Measurements from ENCODE around the gene VWA8.
"Not testable (repeated sequence)": the region's sequence is repeated elsewhere in the genome, so short reads cannot be mapped to it uniquely, and the experiment has no call there.

Gene VWA8

DNA sequence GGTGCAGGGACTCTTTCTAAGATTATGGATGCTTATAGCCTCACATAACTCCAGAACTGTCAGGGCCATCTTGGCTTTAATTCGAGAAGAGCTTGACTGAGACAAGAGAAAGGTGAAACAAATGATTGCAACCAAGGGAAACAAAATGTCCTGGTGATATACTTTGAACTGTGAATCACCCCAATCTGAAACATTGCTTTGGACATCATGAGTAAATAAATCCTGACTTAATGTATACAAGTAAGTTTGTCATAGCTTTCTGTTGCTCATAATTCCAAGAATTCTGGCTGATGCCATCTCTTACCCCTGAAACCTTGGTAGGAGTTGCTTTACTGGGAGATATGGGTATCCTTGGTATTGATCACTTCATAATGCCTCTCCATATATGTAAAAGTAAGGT lies 5.8 kb upstream of the VWA8 start:
- no peak for DNase-seq (ENCODE audit: low read depth)

DNA sequence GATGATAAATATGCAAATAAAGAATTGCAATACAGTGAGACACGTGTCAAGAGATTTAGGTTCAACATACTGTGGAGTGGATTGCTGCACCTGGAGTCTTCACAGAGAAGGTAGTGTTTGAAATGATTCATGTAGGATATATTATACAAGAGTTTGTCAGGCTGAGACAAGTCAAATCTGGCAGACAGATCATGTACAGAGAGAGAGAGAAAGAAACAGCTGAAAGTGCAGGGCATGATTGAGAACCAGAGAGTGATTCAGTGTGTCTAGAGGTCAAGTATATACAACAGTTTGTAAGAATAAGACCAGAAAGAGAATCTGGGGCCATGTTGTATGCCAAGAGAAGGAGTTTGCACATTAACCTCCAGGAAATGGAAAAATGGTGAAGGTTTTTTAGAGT lies 2.1 kb upstream of the VWA8 start:
- no peak for DNase-seq (ENCODE audit: low read depth)

DNA sequence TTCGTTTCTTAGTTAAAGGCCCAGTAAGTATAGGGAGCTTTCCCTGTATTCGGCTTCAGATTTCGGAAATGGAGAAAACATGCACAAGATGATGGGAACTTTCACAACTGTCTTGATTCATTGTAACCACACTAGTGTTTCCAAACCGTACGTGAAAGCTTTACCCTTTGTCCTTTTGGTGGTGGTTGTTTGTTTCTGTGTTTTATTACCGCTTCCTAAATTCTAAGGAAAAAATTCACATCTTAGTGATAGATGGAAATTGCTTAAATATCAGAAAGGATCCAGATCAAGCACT lies 504 bp upstream of the VWA8 start:
- DNase-seq (ENCODE audit: low read depth) = no peak

DNA sequence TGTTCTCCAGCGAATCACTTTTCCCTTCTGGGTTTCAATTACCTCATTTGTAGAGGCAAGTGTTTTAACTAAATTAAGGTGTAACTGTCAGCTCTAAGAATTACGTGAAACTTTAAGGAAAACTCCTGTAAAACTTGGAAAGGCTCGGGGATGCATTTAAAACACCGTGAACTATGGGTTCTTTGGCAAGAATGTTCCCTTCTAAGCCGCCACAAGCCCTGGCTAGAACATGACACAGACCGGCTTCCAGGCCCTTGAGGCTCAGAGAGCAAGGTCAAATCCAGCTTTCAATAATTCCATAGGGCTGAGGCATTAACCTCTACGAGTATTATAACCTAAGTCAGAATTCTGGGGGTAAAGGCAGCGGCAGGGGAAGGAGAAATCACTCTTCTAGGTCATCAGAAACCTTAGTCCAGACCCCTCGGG lies 685 bp downstream of the VWA8 start:
- no peak for DNase-seq (ENCODE audit: low read depth)

DNA sequence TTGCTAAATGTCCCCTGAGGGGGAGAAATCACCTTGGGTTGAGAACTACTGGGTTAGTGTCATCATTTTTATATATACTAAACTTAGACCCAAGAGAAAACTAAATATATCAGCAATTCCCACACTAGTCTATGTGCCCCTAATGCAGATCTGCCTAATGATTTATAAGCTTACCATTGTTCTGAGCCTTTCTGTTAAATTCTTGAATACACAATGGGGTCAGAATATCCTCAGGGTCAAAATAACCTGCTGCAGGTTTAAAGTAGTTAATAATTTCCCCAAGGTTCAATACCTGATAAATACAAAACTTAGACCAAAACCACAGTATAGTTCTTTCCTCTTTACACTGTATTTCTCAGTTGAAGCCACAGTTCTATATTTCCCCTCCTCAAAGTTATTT lies 4.6 kb downstream of the VWA8 start:
- no peak for DNase-seq (ENCODE audit: low read depth)

DNA sequence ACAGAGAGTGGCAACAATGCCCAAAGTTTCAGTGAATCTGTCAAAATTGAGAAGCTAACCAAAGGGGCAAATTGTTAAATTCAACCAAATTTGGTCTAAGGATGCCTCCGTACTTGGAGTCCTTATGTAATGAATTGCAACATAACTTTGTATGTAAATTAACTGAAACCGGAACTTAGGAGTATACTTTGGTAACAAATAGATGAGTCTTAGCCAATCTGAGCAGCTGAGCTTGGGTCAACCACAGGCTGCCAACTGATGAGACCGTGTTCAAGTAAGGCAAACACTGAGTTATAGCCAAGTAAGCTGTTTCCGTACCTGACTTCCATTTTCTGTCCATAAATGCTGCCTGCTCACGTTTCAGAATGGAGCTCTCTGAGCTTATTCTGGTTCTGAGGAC lies 5.3 kb downstream of the VWA8 start:
- DNase-seq (ENCODE audit: low read depth) = no peak

DNA sequence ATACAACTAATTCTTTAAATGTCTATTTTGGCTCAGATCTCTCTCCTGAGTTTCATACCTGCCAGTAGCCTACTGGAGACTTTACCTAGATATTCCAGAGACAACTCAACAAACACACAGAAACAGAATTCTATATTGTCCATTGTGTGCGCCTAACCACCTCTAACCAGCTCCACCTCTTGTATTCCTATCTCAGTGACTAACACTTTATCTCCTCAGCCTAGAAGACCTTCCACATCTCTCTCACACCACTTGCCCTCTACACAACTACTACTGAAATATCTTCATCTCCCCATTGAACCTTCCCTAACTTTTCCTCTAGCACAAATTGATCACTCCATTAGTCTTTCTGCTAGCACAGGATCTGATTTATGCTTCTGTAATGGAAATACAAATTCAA lies 6.7 kb downstream of the VWA8 start:
- DNase-seq (ENCODE audit: low read depth) = no peak

DNA sequence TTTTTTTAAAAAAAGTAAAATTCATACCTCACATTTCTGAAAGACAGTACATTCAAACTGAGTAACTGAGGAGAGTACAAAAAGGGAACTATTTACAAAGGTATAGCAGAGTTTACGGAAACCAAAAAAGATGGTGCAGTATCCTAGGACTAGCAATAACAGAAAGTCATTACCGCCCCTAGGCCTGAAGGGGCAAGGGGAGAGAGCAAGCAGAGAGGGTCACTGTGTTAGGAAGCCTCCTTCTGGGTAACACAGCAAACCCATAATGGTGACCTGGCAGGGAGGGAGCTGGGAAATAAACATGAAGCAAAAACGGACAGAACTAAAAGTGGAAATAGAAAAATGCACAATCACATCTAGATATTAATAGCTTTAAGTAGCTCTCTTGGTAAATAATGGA lies 8.2 kb downstream of the VWA8 start:
- no peak for DNase-seq (ENCODE audit: low read depth)

DNA sequence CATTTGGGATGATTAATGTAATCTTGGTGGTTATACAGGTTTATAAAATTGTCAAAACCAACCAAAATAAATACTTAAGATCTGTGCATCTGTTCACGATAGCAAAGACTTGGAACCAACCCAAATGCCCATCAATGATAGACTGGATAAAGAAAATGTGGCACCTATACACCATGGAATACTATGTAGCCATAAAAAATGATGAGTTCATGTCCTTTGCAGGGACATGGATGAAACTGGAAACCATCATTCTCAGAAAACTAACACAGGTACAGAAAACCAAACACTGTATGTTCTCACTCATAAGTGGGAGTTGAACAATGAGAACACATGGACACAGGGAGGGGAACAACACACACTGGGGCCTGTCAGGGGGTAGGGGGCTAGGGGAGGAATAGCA lies 11.8 kb downstream of the VWA8 start:
- DNase-seq (ENCODE audit: low read depth) = not testable (repeated sequence)

DNA sequence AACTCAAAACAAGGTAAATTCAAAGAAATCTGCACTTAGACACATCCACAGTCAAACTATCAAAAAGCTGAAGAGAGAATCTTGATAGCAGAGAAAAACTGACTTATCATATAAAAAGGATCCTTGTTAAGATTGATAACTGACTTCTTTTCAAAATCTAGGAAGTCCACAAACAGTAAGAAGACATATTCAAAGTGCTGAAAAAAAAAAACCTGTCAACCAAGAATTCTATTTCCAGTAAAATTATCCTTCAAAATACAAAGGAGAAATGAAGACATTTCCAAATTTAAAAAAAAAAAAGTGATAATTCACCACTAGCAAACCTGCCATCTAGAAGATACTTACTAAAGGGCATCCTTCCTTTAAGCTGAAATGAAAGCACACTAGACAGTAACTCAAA lies 15.0 kb downstream of the VWA8 start:
- DNase-seq (ENCODE audit: low read depth) = no peak

DNA sequence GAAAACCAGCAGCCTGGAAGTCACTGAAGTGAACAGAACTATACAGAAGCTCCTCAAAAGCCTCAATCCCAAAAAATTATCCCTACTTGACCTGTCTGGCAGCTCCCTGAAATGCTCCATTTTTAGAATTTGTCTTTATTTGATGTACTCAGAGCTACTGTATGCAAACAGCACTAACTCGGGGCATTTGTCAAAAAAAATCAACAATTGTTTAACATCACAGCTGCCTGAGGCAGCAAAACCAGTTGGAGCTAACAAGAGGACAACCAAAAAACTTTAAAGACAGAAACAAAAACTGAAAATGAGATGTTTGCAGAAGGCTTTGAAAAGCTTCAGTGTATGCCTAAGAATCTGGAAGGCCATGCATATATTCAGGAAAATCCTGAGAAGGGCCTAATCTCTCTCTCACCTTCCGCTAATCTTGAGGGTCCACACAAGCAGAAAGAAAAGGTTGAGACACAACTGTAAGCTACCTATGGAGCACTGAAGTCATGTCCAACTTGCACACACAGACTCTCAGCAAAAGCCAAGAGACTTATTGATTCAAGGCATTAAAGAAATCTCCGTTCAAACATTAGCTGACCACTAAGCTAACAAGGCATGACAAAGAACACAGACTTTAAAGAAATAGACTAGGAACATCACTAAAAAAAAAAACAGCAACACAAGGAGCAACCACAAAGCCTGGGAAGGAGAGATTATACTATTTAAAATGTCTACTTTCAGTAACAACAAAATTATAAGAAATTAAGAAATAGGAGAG lies 16.1 kb downstream of the VWA8 start:
- DNase-seq (ENCODE audit: low read depth) = no peak

DNA sequence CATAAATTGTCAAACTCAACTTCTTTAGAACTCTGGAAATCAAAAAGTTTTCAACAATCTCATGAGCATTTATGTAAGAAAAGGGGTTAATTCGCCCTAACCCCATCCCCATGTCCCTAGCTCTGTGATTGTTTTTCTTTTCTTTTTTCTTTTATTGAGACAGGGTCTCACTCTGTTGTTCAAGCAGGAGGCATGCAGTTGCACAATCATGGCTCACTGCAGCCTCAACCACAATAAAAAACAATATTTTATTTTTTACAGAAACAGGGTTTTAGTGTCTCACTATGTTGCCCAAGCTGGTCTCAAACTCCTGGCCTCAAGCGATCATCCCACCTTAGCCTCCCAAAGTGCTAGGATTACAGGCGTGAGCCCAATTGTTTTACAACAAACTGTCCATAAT lies 16.7 kb downstream of the VWA8 start:
- DNase-seq (ENCODE audit: low read depth) = no peak

DNA sequence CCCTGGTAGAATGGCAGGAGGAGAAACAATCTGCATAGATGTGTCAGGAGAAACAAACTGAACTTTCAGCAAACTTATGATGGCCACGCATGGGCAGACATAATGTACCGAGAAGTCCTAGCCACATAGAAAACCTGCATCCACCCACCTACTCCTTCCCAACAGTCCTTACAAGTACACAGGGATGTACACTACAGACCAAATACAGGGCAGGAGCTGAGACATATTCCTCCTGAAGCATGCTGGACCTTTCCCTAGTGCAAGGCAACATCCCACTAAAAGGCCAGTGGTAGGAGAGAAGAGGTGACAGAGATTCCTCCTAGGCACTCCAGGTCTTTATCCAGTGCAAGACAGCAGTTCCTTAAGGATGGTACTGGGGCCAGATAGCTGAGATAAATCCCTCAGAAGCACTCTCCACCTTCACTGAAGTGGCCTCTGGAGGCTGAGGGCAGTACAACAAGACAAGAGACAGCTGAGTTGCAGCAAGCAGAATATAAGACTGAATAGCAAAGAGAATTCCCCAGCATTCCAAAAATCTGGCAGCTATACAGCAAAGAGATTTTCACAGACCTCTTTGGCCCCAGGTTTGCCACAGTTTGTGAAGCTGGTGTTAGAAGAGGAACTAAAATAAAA lies 18.3 kb downstream of the VWA8 start:
- no peak for DNase-seq (ENCODE audit: low read depth)

DNA sequence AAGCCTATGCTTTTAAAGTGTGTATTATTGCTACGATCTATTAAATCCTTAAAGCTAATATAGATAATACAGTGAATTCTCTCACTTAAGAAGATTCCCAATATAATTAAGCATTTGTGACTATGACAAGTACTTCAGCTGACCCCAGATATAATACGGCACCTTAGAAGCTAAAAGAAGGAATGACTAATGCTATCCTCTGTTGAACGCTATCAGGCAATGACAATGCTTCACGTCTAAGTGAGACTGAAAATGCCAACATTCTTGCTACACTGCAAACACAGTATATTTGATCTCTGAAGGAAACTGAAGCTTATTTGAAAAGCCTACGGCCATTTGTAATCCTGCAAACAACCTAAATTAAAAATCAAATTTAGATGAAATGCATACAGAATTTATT lies 19.7 kb downstream of the VWA8 start:
- DNase-seq (ENCODE audit: low read depth) = no peak

DNA sequence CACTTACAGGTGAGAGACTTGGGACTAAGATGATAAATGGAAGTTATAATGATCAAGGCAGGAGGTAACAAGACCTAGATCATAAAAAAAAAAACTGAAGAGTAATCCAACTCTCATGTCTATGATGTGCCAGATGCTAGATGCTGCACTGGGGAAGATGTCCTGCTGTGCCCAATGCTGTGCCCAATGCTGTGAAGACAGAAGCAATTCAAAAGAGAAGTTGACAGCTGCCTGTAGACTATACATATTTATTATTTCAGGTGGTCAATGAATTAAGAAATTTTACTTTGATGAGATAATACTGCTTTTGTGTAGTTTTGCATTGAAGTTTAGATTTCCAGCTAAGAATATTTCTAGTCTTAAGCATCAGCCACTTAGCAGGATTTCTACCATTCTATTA lies 21.5 kb downstream of the VWA8 start:
- no peak for DNase-seq (ENCODE audit: low read depth)

DNA sequence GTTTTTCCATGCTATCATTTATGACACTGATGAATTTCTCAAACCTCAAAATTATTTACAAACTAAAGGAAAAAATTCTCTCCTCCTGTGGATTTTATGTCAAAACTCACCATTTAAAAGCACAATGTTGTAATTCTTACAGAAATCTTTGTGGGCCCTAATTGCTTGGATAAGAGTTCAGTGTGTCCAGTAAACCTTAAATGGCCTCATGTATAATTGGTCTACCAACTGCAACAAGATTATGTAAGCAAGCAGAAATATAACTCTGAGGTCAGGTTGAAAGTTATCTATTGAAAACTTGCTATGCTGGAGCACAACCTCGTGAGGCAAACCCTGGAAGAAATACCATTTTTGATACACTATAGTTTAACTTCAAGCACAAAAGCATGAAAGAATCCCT lies 22.0 kb downstream of the VWA8 start:
- no peak for DNase-seq (ENCODE audit: low read depth)

DNA sequence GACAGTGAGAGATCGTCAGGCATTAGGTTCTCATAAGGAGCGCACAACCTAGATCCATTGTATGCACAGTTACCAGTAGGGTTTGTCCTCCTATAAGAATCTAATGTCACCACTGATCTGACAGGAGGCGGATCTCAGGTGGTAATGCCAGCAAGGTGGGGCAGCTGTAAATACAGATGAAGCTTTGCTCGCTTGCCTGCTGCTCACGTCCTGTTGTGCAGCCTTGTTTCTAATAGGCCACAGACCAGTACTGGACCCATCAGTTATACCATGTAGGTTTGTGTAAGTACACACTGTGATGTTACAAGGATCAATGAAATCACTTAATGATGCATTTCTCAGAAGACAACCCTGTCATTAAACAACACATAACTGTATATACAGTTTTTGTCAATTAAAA lies 23.5 kb downstream of the VWA8 start:
- DNase-seq (ENCODE audit: low read depth) = no peak

DNA sequence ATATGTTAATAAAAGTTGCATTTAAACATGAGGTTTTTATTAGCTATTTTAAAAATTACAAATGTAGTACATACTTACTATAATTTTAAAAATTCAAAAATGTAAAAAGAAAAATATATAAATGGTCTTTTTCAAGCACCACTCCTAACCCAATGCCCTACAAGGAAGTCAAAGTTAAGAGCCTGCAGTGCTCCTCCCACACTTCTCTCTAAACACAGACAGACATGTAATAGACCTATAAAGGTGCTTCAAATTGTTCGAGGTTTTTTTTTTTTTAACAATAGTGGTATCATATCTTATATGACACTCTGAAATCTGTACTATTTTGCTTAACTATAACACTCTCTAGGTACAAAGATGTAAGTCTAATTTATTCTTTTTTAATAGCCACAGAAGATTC lies 25.4 kb downstream of the VWA8 start:
- DNase-seq (ENCODE audit: low read depth) = no peak

DNA sequence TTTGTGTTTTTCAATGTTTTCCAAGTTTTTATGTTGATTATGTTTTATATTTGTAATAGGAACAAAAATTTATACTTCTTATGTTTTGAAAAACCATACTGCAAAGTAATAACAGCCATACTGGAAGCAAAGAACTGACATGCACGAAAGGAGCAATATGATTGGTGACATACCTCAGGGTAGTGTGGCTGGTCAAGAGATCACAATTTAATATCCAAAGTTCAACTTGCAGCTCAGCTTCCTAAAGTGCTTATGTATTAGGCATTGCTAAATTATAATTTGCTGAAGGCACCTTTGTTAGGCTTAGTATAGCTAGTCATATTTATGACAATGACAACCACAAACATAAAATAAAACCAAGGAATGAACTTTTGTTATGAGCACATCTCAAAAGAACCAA lies 25.9 kb downstream of the VWA8 start:
- no peak for DNase-seq (ENCODE audit: low read depth)

DNA sequence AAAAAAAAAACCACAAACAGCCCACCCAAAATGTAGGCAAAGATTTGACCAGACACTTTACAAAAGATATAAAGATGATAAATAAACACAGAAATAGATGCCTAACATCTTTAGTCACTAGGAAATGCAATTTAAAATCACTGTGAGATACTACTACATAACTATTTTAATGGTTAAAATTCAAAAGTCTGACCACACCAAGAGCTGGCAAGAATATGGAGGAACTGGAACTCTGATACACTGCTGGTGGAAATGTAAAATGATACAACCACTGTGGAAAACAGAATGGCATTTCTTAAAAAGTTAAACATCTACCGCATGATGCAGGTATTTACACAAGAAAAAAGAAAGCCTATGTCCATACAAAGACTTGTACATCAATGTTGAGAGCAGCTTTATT lies 26.8 kb downstream of the VWA8 start:
- DNase-seq (ENCODE audit: low read depth) = no peak

DNA sequence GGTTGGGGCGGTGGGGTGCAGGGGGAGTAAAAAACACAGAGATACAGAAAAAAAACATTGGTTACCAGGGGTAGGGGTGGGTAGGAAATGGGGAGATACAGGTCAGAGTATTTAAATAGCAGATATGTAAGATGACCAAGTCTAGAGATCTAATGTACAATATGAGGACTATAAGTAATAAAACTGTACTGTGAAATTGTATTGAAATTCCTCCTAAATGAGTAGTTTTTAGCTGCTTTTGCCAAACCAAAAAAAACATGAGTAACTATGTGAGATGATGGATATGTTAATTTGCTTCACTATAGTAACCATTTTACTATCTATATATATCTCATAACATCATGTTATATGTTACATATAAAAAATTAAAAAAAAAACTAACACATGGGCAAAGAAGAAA lies 29.6 kb downstream of the VWA8 start:
- DNase-seq (ENCODE audit: low read depth) = no peak

DNA sequence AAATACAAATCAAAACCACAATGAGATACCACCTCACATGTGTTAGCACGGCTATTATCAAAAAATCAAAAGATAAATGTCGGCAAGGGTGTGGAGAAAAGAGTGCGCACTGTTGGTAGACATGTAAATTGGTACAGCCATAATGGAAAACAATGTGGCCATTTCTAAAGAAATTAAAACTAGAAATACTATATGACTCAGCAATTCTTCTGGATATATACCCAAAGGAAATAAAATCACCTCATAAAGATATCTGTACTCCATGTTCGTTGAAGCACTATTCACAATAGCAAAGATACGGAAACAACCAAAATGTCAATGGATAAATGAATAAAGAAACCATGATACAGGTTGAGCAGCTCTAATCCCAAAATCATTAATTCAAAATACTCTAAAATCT lies 30.8 kb downstream of the VWA8 start:
- no peak for DNase-seq (ENCODE audit: low read depth)

DNA sequence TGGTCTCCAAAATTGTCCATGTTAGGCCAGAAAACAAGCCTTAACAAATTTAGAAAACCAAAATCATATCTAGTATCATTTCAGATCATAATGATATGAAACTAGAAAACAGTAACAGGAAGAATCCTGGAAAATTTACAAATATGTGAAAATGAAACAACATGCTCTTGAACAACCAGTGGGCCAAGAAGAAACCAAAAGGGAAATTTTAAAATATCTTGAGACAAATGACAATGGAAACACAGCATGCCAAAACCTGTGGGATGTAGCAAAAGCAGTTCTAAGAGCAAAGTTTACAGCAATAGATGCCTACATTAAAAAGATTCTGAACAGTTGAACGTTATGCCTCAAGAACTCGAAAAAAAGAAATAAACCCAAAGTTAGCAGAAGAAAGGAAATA lies 32.6 kb downstream of the VWA8 start:
- DNase-seq (ENCODE audit: low read depth) = no peak

DNA sequence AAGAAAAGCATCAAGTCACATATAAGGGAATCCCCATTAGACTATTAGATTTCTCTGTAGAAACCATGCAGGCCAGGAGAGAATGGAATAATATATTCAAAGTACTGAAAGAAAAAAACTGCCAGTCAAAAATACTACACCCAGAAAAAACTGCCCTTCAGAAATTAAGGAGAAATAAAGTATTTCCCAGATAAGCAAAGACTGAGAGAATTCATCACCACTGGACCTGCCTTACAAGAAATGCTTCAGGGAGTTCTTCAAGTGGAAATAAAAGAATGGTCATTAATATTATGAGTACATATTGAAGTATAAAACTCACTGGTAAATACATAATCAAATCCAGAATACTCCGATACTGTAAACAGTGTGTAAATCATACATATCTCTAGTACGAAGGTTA lies 35.9 kb downstream of the VWA8 start:
- DNase-seq (ENCODE audit: low read depth) = no peak
